ENCODE results near the gene HNF4A.

HNF4A gene

GRCh38 chr20:44310664-44311639 is 44.5 kb upstream of the HNF4A start, which contains the start of gene FITM2 (continued):
- peak; percentile 97 for TF ChIP-seq KLF17 (tag by site-specific recombination; IDR thresholded peaks at IDR 0.05)
- TF ChIP-seq ZBTB11 (tag by site-specific recombination; conservative IDR thresholded peaks at IDR 0.05; ENCODE audit: low read depth), result peak; percentile 49
- TF ChIP-seq SP2 (tag by site-specific recombination; IDR thresholded peaks at IDR 0.05), result peak; percentile 42
- no peak for TF ChIP-seq BCL6B (tag by site-specific recombination; IDR thresholded peaks at IDR 0.05)
- TF ChIP-seq ZBTB48 (tag by site-specific recombination; IDR thresholded peaks at IDR 0.05), result peak; percentile 77; the same call in 1 of the 2 replicates
- peak; percentile 75; the same call in 1 of the 2 replicates for TF ChIP-seq YY1 (tag by site-specific recombination; IDR thresholded peaks at IDR 0.05)
- peak; percentile 61; the same call in 1 of the 2 replicates for TF ChIP-seq ZSCAN23 (tag by site-specific recombination; IDR thresholded peaks at IDR 0.05)
- TF ChIP-seq WT1 (tag by site-specific recombination; IDR thresholded peaks at IDR 0.05), result peak; percentile 55
- peak; percentile 39; the same call in 1 of the 2 replicates for TF ChIP-seq KLF9 (tag by site-specific recombination; IDR thresholded peaks at IDR 0.05; ENCODE audit: low read depth)
- no peak for TF ChIP-seq ZNF223 (tag by site-specific recombination; IDR thresholded peaks at IDR 0.05)
- TF ChIP-seq ZSCAN16 (tag by site-specific recombination; IDR thresholded peaks at IDR 0.05), result peak; percentile 61; the same call in 1 of the 2 replicates
- TF ChIP-seq TSHZ1 (tag by site-specific recombination; IDR thresholded peaks at IDR 0.05; ENCODE audit: borderline replicate concordance), result peak; percentile 64; the same call in 1 of the 2 replicates
- peak; percentile 99 for TF ChIP-seq PRDM10 (tag by site-specific recombination; IDR thresholded peaks at IDR 0.05)
- peak; percentile 66; the same call in 1 of the 2 replicates for TF ChIP-seq ZNF561 (tag by site-specific recombination; IDR thresholded peaks at IDR 0.05; ENCODE audit: borderline replicate concordance)
- peak; percentile 66; the same call in 1 of the 2 replicates for TF ChIP-seq ZBTB10 (tag by site-specific recombination; IDR thresholded peaks at IDR 0.05)
- TF ChIP-seq ZNF488 (tag by site-specific recombination; IDR thresholded peaks at IDR 0.05), result no peak
- TF ChIP-seq ZBTB21 (tag by site-specific recombination; IDR thresholded peaks at IDR 0.05), result no peak
- TF ChIP-seq ZNF639 (tag by site-specific recombination; IDR thresholded peaks at IDR 0.05), result peak; percentile 30
